ENCODE measurements around the gene PTTG1IP2. TPM values are rescaled to one million over a fixed set of nuclear protein-coding genes. Genes with fewer than 3 reads are reported as not detected.

Gene PTTG1IP2
- total and polyA plus RNA-seq, 4 donors: 2.0 TPM; not detected in 3

DNA sequence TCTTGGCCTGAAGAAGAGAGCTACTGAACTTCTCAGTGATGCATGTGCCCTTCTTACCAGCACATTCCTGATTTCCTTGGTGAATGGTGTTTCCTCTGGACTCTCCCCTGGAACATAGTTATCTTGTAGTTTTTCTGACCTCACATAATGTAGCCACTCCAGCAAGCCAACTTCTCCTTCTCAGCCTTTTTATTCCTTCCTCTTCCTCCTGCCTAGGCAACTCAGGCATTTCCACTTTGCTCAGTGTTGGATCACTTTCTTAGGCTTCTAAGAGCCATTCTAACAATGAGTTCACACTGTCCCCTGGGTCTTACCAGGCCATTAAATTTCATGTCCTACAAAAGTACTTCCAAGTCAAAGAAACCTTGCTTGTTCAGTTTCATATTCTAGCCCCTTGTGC lies 3.6 kb upstream of the PTTG1IP2 start:
- DNase-seq (ENCODE audit: low spot score): no peak
- H3K27me3 ChIP-seq (ENCODE audit: control insufficient read depth in 4 of 4, insufficient read depth in 4 of 4, low read length in 3 of 4): no peaks in the 10 kb centered on the region
- H3K36me3 ChIP-seq (ENCODE audit: control insufficient read depth in 4 of 4, insufficient read depth in 3 of 4, low read depth in 1 of 4, low read length in 3 of 4): peaks cover 0 to 5% (median 0%) of the 10 kb centered on the region in 4 donors
- no peak overlapping the region for H3K27ac ChIP-seq (ENCODE audit: low read depth in 1 of 2, low read length in 2 of 2)
- no peak overlapping the region for H3K9ac ChIP-seq (ENCODE audit: low read depth in 1 of 2, low read length in 2 of 2)
- TF ChIP-seq SP1 (IDR thresholded peaks at IDR 0.05): no peak
- no peak for TF ChIP-seq FOXA2 (IDR thresholded peaks at IDR 0.05)
- no peak for TF ChIP-seq HNF4A (conservative IDR thresholded peaks at IDR 0.05)
- no peak for TF ChIP-seq HNF4G (IDR thresholded peaks at IDR 0.05)
- no peak for TF ChIP-seq FOXA1 (IDR thresholded peaks at IDR 0.05)
- TF ChIP-seq JUND (IDR thresholded peaks at IDR 0.05): no peak
- no peak for TF ChIP-seq NR2F2 (IDR thresholded peaks at IDR 0.05)
- TF ChIP-seq, protein P1, sequence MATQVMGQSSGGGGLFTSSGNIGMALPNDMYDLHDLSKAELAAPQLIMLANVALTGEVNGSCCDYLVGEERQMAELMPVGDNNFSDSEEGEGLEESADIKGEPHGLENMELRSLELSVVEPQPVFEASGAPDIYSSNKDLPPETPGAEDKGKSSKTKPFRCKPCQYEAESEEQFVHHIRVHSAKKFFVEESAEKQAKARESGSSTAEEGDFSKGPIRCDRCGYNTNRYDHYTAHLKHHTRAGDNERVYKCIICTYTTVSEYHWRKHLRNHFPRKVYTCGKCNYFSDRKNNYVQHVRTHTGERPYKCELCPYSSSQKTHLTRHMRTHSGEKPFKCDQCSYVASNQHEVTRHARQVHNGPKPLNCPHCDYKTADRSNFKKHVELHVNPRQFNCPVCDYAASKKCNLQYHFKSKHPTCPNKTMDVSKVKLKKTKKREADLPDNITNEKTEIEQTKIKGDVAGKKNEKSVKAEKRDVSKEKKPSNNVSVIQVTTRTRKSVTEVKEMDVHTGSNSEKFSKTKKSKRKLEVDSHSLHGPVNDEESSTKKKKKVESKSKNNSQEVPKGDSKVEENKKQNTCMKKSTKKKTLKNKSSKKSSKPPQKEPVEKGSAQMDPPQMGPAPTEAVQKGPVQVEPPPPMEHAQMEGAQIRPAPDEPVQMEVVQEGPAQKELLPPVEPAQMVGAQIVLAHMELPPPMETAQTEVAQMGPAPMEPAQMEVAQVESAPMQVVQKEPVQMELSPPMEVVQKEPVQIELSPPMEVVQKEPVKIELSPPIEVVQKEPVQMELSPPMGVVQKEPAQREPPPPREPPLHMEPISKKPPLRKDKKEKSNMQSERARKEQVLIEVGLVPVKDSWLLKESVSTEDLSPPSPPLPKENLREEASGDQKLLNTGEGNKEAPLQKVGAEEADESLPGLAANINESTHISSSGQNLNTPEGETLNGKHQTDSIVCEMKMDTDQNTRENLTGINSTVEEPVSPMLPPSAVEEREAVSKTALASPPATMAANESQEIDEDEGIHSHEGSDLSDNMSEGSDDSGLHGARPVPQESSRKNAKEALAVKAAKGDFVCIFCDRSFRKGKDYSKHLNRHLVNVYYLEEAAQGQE (IDR thresholded peaks at IDR 0.05): no peak
- TF ChIP-seq, protein P2, sequence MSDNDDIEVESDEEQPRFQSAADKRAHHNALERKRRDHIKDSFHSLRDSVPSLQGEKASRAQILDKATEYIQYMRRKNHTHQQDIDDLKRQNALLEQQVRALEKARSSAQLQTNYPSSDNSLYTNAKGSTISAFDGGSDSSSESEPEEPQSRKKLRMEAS (IDR thresholded peaks at IDR 0.05): no peak
- H3K4me1 ChIP-seq (ENCODE audit: control insufficient read depth in 4 of 4, insufficient read depth in 4 of 4, low read length in 3 of 4): peaks cover 4 to 31% (median 15%) of the 10 kb centered on the region in 4 donors
- peaks cover 0 to 4% (median 0%) of the 10 kb centered on the region in 4 donors for H3K9me3 ChIP-seq (ENCODE audit: control insufficient read depth in 4 of 4, low read length in 3 of 4)
- no peak overlapping the region for H3K4me3 ChIP-seq (ENCODE audit: low read depth in 1 of 3, low read length in 3 of 3)

DNA sequence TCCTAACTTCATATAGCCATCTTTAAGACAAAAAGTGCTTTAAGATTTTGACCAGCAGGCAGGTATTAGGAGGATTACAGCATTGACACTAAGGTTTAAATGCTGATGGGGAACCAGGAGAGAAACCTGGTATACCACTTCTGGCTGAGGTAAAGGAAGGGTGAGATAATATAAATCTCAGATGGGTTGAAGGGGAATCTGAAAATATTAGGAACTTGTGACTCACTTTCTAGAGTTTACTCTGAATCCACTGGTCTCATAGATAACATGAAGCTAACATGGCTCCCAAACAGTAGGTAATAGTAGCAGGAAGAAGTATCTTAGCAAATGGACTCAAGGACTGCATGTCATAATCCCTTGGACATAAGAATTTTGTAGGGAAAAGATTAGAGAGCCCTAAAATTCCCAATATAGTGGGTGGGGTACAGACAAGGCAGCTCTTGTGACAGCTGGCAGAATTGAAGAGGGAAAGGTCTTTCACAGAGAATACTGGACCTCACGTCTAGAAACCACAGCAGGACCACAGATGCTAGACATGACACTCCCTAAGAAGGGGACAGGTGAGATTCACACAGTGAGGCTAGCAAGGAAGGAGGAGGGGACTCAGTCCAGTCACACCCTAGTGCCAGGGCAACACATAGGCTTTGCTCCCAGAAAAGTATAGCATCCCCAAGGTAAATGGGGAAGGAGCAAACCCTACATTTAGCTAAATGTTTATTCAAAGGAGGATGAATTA lies 3.5 kb downstream of the PTTG1IP2 start:
- H3K9me3 ChIP-seq (ENCODE audit: control insufficient read depth in 4 of 4, low read length in 3 of 4): no peaks in the 10 kb centered on the region
- TF ChIP-seq, protein P3, sequence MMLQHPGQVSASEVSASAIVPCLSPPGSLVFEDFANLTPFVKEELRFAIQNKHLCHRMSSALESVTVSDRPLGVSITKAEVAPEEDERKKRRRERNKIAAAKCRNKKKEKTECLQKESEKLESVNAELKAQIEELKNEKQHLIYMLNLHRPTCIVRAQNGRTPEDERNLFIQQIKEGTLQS (IDR thresholded peaks at IDR 0.05): no peak
- TF ChIP-seq GABPA (IDR thresholded peaks at IDR 0.05 in 1 of 2, conservative IDR thresholded peaks at IDR 0.05 in 1 of 2) (no peak), HNF4G (IDR thresholded peaks at IDR 0.05) (no peak), FOXA2 (IDR thresholded peaks at IDR 0.05) (no peak), RAD21 (IDR thresholded peaks at IDR 0.05) (no peak), YY1 (IDR thresholded peaks at IDR 0.05) (no peak), SP1 (IDR thresholded peaks at IDR 0.05) (no peak), RXRA (IDR thresholded peaks at IDR 0.05) (no peak), TAF1 (conservative IDR thresholded peaks at IDR 0.05) (no peak), HNF4A (conservative IDR thresholded peaks at IDR 0.05) (no peak), FOXA1 (IDR thresholded peaks at IDR 0.05) (no peak), NR2F2 (IDR thresholded peaks at IDR 0.05) (no peak), EGR1 (IDR thresholded peaks at IDR 0.05; ENCODE audit: low read depth in 2 of 2) (no peak), JUND (IDR thresholded peaks at IDR 0.05) (no peak)
- TF ChIP-seq, protein P1 (IDR thresholded peaks at IDR 0.05): no peak
- TF ChIP-seq, protein P4, sequence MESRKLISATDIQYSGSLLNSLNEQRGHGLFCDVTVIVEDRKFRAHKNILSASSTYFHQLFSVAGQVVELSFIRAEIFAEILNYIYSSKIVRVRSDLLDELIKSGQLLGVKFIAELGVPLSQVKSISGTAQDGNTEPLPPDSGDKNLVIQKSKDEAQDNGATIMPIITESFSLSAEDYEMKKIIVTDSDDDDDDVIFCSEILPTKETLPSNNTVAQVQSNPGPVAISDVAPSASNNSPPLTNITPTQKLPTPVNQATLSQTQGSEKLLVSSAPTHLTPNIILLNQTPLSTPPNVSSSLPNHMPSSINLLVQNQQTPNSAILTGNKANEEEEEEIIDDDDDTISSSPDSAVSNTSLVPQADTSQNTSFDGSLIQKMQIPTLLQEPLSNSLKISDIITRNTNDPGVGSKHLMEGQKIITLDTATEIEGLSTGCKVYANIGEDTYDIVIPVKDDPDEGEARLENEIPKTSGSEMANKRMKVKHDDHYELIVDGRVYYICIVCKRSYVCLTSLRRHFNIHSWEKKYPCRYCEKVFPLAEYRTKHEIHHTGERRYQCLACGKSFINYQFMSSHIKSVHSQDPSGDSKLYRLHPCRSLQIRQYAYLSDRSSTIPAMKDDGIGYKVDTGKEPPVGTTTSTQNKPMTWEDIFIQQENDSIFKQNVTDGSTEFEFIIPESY (IDR thresholded peaks at IDR 0.05): no peak
- TF ChIP-seq, protein P5, sequence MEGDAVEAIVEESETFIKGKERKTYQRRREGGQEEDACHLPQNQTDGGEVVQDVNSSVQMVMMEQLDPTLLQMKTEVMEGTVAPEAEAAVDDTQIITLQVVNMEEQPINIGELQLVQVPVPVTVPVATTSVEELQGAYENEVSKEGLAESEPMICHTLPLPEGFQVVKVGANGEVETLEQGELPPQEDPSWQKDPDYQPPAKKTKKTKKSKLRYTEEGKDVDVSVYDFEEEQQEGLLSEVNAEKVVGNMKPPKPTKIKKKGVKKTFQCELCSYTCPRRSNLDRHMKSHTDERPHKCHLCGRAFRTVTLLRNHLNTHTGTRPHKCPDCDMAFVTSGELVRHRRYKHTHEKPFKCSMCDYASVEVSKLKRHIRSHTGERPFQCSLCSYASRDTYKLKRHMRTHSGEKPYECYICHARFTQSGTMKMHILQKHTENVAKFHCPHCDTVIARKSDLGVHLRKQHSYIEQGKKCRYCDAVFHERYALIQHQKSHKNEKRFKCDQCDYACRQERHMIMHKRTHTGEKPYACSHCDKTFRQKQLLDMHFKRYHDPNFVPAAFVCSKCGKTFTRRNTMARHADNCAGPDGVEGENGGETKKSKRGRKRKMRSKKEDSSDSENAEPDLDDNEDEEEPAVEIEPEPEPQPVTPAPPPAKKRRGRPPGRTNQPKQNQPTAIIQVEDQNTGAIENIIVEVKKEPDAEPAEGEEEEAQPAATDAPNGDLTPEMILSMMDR (IDR thresholded peaks at IDR 0.05; ENCODE audit: low read depth, low read length, missing input control): no peak
- H3K36me3 ChIP-seq (ENCODE audit: control insufficient read depth in 4 of 4, insufficient read depth in 3 of 4, low read depth in 1 of 4, low read length in 3 of 4): peaks cover 0 to under 1% (median 0%) of the 10 kb centered on the region in 4 donors
- H3K4me3 ChIP-seq (ENCODE audit: low read depth in 1 of 3, low read length in 3 of 3): no peak overlapping the region
- no peaks in the 10 kb centered on the region for H3K27me3 ChIP-seq (ENCODE audit: control insufficient read depth in 4 of 4, insufficient read depth in 4 of 4, low read length in 3 of 4)
- no peaks in the 10 kb centered on the region for H3K4me1 ChIP-seq (ENCODE audit: control insufficient read depth in 4 of 4, insufficient read depth in 4 of 4, low read length in 3 of 4)
- DNase-seq (ENCODE audit: low spot score): no peak
- H3K27ac ChIP-seq (ENCODE audit: low read depth in 1 of 2, low read length in 2 of 2): no peak overlapping the region
- WGBS: 93% methylated on average over 1 of the region's 1 CpG
- H3K9ac ChIP-seq (ENCODE audit: low read depth in 1 of 2, low read length in 2 of 2): no peak overlapping the region
